Activated CD4-positive, alpha-beta T cell treated with anti-CD3 and anti-CD28 coated beads for 24 hours (primary cell): ENCODE measurements around the gene FRMD8.

Source experiments
- DNase-seq, 2 donors: peaks; one replicate each; pipeline ENCODE4 v3.0.0-alpha.2; 2020; ENCODE audit warnings: low read depth in 2 of 2

FRMD8 gene

GRCh38 chr11:65454311-65454695 is 67.9 kb downstream of the FRMD8 start:
- no peak for DNase-seq

- DNase-seq, result peak; percentile 65 to 83
Measured at GRCh38 chr11:65454696-65455456, 68.4 kb downstream of the FRMD8 start.

- no peak for DNase-seq
Measured at GRCh38 chr11:65456418-65456817, 70.0 kb downstream of the FRMD8 start.

- no peak for DNase-seq
Measured at GRCh38 chr11:65459552-65459951, 73.1 kb downstream of the FRMD8 start.
